NCI-H2107 (cell line): Measurements from ENCODE around the gene GNG11.
"Not testable (repeated sequence)": the region's sequence is repeated elsewhere in the genome, so short reads cannot be mapped to it uniquely, and the experiment has no call there.

Experiments
- DNase-seq: peaks from one replicate; lab custom pipeline; 2025; lab: John Stamatoyannopoulos, UW

Gene GNG11

GRCh38 chr7:93921607-93922566 is at the start of gene GNG11:
Gene GNG11, plus strand, starts transcription at chr7:93921735. Its CDS starts 403 bp downstream, at chr7:93922138.
- no peak for DNase-seq

- DNase-seq = no peak
Observed at GRCh38 chr7:93873998-93874574, 47.4 kb upstream of the GNG11 start.

GRCh38 chr7:93877742-93878141 is 43.8 kb upstream of the GNG11 start:
- DNase-seq = no peak

- DNase-seq = no peak
Observed at GRCh38 chr7:93879356-93879755, 42.2 kb upstream of the GNG11 start.

- DNase-seq = no peak
Observed at GRCh38 chr7:93882468-93882867, 39.1 kb upstream of the GNG11 start.

GRCh38 chr7:93883078-93883916 is 38.2 kb upstream of the GNG11 start:
- no peak for DNase-seq

- no peak for DNase-seq
Observed at GRCh38 chr7:93883917-93884345, 37.6 kb upstream of the GNG11 start.

GRCh38 chr7:93884541-93884940 is 37.0 kb upstream of the GNG11 start:
- DNase-seq = no peak

- DNase-seq = no peak
Observed at GRCh38 chr7:93889261-93889660, 32.3 kb upstream of the GNG11 start.

GRCh38 chr7:93890041-93890463 is 31.5 kb upstream of the GNG11 start:
- DNase-seq = no peak

GRCh38 chr7:93890464-93891068 is 31.0 kb upstream of the GNG11 start, which contains the start of gene TFPI2:
Gene TFPI2, minus strand, starts transcription at chr7:93890753. Its CDS starts 75 bp downstream, at chr7:93890678.
- no peak for DNase-seq

- no peak for DNase-seq
Observed at GRCh38 chr7:93894426-93894825, 27.1 kb upstream of the GNG11 start.

GRCh38 chr7:93894966-93895640 is 26.4 kb upstream of the GNG11 start:
- no peak for DNase-seq

GRCh38 chr7:93895859-93896600 is 25.5 kb upstream of the GNG11 start:
- no peak for DNase-seq

- no peak for DNase-seq
Observed at GRCh38 chr7:93897680-93898079, 23.9 kb upstream of the GNG11 start.

GRCh38 chr7:93902777-93903423 is 18.6 kb upstream of the GNG11 start:
- DNase-seq = no peak

- no peak for DNase-seq
Observed at GRCh38 chr7:93906267-93906666, 15.3 kb upstream of the GNG11 start, which contains the start of gene GNGT1. Gene GNGT1, plus strand, starts transcription at chr7:93906567. Its CDS starts 180 bp downstream, at chr7:93906747.

- DNase-seq = no peak
Observed at GRCh38 chr7:93910076-93910994, 11.2 kb upstream of the GNG11 start.

GRCh38 chr7:93911242-93911641 is 10.3 kb upstream of the GNG11 start:
- not testable (repeated sequence) for DNase-seq
